Right ventricle myocardium superior (tissue), 1 donor: Measurements from ENCODE around the gene KSR2. TPM values are rescaled to one million over a fixed set of nuclear protein-coding genes. Genes with fewer than 3 reads are reported as not detected.
A peak's percentile ranks its signal among the peaks of the same experiment; 100 is the strongest.

Experiments used
- ATAC-seq: fragments of 200-7000 bp; cut with Tn5 transposase; one replicate; pipeline ENCODE4 v1.9.1; 2020; ENCODE audit warnings: mild to moderate bottlenecking; ENCODE audit not compliant: poor library complexity
- DNase-seq: peaks from one replicate; pipeline ENCODE4 v3.0.0-alpha.2; 2020
- intact Hi-C: fragments of 100-400 bp; cut with DNase I; formaldehyde crosslinking; loops from one replicate; pipeline ENCODE4 v1.11.2; 2022
- total RNA-seq: library from RNA; stranded (reverse); fragmentation: NEBNext Ultra II Directional; extraction: Animal tissue kit (Norgen Biotek cat#: 25700); gene quantifications from one replicate; pipeline ENCODE4 v1.2.1, GENCODE V29; 2021
- donor health status: DM: no; HTN: yes; CAD: no; lungs with severe emphysema.

The KSR2 gene
- total RNA-seq, 1 donor from 2014 or later: not detected

- ATAC-seq: no peak
- intact Hi-C loops: no loop called here
- no peak for DNase-seq
Observed at GRCh38 chr12:117975006-117975405, 6.2 kb upstream of the KSR2 start.

GRCh38 chr12:117972301-117972700 lies 3.5 kb upstream of the KSR2 start:
- intact Hi-C loops: no loop called here
- DNase-seq: no peak
- no peak for ATAC-seq

GRCh38 chr12:117970334-117970733 lies 1.5 kb upstream of the KSR2 start:
- intact Hi-C loops: no loop called here
- ATAC-seq (no peak), DNase-seq (no peak)

GRCh38 chr12:117968151-117968789 lies 520 bp downstream of the KSR2 start:
- DNase-seq: no peak
- intact Hi-C loops: no loop called here
- no peak for ATAC-seq

- ATAC-seq: no peak
- intact Hi-C loops: no loop called here
- DNase-seq: no peak
Observed at GRCh38 chr12:117967512-117967911, 1.3 kb downstream of the KSR2 start.

- no peak for DNase-seq
- intact Hi-C loops: no loop called here
- ATAC-seq: no peak
Observed at GRCh38 chr12:117967043-117967442, 1.7 kb downstream of the KSR2 start.

GRCh38 chr12:117966511-117966910 lies 2.3 kb downstream of the KSR2 start:
- ATAC-seq (no peak), DNase-seq (no peak)
- intact Hi-C loops: no loop called here

GRCh38 chr12:117963836-117964235 lies 5.0 kb downstream of the KSR2 start:
- no peak for ATAC-seq
- intact Hi-C loops: no loop called here
- DNase-seq: no peak

- ATAC-seq (no peak), DNase-seq (no peak)
- intact Hi-C loops: no loop called here
Observed at GRCh38 chr12:117936722-117937484, 31.9 kb downstream of the KSR2 start.

GRCh38 chr12:117933545-117933944 lies 35.2 kb downstream of the KSR2 start:
- intact Hi-C loops: no loop called here
- ATAC-seq: no peak
- DNase-seq: no peak

- peak; percentile 29 for ATAC-seq
- intact Hi-C loops: no loop called here
- DNase-seq: no peak
Observed at GRCh38 chr12:117926391-117926899, 42.3 kb downstream of the KSR2 start.

GRCh38 chr12:117921929-117922777 lies 46.6 kb downstream of the KSR2 start:
- intact Hi-C loops: no loop called here
- ATAC-seq: no peak

GRCh38 chr12:117919479-117919878 lies 49.3 kb downstream of the KSR2 start:
- ATAC-seq: no peak
- intact Hi-C loops: no loop called here
- no peak for DNase-seq

More at GRCh38 chr12:117921929-117922777, 46.6 kb downstream of the KSR2 start:
- no peak for DNase-seq

- no peak for ATAC-seq
- DNase-seq: no peak
- intact Hi-C loops: no loop called here
Observed at GRCh38 chr12:117914686-117915085, 54.1 kb downstream of the KSR2 start.

GRCh38 chr12:117912756-117913155 lies 56.0 kb downstream of the KSR2 start:
- no peak for ATAC-seq
- intact Hi-C loops: no loop called here

GRCh38 chr12:117908411-117908810 lies 60.4 kb downstream of the KSR2 start:
- no peak for DNase-seq
- intact Hi-C loops: no loop called here
- no peak for ATAC-seq

More at GRCh38 chr12:117912756-117913155, 56.0 kb downstream of the KSR2 start:
- DNase-seq: no peak

- intact Hi-C loops: no loop called here
- DNase-seq: no peak
- no peak for ATAC-seq
Observed at GRCh38 chr12:117907108-117907689, 61.6 kb downstream of the KSR2 start.

- intact Hi-C loops: no loop called here
- no peak for DNase-seq
- no peak for ATAC-seq
Observed at GRCh38 chr12:117904051-117904450, 64.7 kb downstream of the KSR2 start.
